ENCODE results near the gene GABRD. TPM values are rescaled to one million over a fixed set of nuclear protein-coding genes. Genes with fewer than 3 reads are reported as not detected.

The GABRD gene
- total and polyA plus RNA-seq, 9 donors = 0.35 to 2.2 (median 0.95) TPM

DNA sequence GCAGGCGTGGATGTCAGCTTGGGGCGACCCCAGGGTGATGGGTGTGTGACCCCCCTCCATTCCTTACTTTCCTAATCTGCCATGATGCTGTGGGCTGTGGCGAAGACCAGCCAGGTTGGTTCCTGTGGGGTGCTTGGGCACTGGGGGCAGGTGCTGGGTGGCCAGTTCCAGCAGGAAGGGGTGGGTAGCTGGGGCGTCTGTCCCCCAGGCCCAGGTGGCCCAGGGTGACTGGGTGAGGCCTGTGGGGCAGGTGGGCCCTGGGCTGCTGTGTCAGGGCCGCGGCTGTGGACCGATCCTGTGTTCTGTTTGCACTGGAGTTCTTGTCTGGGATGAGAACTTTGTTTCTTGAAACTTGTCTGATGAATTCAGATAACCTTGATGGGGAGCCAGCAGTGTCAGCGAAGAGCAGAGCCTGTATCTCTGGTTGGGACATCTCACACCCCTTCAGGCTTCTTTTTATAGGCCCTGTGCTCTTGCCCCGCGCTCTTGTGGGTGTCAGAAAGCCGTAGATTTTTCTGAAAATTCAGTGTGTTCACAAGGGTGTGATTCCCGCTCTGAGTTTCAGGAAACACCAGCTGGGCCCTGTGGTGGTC, 34.7 kb downstream of the GABRD start:
- Histone ChIP-seq H3K36me3 (ENCODE audit: control insufficient read depth, insufficient read depth, low read length) (no peaks in the 10 kb centered on the region), H3K4me1 (ENCODE audit: control insufficient read depth, insufficient read depth, low read length) (peaks cover 7% of the 10 kb centered on the region), H3K27me3 (ENCODE audit: control insufficient read depth, insufficient read depth, low read length) (peaks cover 43% of the 10 kb centered on the region), H3K4me3 (ENCODE audit: low read length) (no peak overlapping the region), H3K9me3 (replicated peaks; ENCODE audit: control insufficient read depth, low read depth, low read length) (no peaks in the 10 kb centered on the region), H3K27ac (ENCODE audit: low read length) (no peak overlapping the region)
- no peak for DNase-seq
- 79% methylated on average over 9 of the region's 12 CpGs for WGBS (ENCODE audit: insufficient coverage)

DNA sequence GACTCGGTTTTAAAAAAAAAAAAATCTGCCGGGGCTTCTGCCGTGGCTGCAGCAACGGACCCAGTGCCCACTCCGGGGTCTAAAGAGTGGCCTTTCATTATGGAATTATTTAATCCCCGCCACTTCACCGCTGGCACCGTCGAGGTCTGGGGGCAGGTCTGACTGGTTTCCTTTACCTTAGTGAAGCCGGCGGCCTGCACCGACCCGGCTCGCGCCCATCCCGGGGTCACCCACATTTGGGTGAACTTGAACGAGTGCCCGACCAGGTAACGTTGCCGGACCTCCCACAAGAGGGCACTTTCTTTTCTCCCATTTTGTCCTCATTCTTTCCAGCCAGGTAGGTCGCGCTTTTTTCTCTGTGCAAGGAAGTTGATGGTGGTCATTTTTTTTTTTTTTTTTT, 35.4 kb downstream of the GABRD start:
- no peaks in the 10 kb centered on the region for H3K36me3 ChIP-seq (ENCODE audit: control insufficient read depth, insufficient read depth, low read length)
- H3K4me3 ChIP-seq (ENCODE audit: low read length) = no peak overlapping the region
- H3K27ac ChIP-seq (ENCODE audit: low read length) = no peak overlapping the region
- DNase-seq = no peak
- H3K27me3 ChIP-seq (ENCODE audit: control insufficient read depth, insufficient read depth, low read length) = peaks cover 37% of the 10 kb centered on the region
- 84% methylated on average over 16 of the region's 22 CpGs for WGBS (ENCODE audit: insufficient coverage)
- no peaks in the 10 kb centered on the region for H3K9me3 ChIP-seq (replicated peaks; ENCODE audit: control insufficient read depth, low read depth, low read length)
- peaks cover 6% of the 10 kb centered on the region for H3K4me1 ChIP-seq (ENCODE audit: control insufficient read depth, insufficient read depth, low read length)

DNA sequence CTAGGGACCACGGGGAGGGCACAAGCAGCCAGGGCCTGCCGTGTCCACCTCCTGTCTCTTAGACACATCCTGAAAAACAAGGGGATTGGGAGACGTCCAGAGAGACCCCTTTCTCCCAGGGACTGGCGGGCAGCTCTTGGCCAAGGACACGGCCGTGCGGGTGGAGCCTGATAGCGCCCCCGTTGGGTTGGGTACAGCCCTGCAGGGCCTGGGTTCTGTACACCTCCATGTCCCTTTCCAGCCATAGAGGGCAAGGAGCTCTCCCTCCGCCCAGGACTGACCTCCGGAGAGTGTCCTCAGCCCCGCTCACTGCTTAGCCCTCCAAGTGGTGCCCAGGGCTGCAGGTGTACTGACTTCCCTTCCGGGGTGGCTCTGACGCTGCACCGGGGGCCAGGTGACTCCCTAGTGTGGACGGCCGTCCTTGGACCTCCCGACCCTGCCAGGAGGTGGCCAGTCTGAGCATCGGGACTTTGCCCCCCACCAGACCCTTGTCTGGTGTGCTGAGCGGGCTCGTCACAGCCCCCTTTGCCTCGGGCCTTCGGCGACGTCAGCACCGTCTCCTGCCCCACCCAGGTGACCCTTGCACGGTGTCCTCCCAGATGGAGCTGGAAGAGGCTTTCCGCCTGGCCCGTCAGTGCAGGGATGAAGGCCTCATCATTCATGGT, 36.9 kb downstream of the GABRD start:
- Histone ChIP-seq H3K9me3 (replicated peaks; ENCODE audit: control insufficient read depth, low read depth, low read length) (no peaks in the 10 kb centered on the region), H3K27ac (ENCODE audit: low read length) (no peak overlapping the region), H3K4me3 (ENCODE audit: low read length) (no peak overlapping the region), H3K4me1 (ENCODE audit: control insufficient read depth, insufficient read depth, low read length) (no peaks in the 10 kb centered on the region), H3K27me3 (ENCODE audit: control insufficient read depth, insufficient read depth, low read length) (peaks cover 28% of the 10 kb centered on the region), H3K36me3 (ENCODE audit: control insufficient read depth, insufficient read depth, low read length) (no peaks in the 10 kb centered on the region)
- no peak for DNase-seq
- 88% methylated on average over 24 of the region's 29 CpGs for WGBS (ENCODE audit: insufficient coverage)

DNA sequence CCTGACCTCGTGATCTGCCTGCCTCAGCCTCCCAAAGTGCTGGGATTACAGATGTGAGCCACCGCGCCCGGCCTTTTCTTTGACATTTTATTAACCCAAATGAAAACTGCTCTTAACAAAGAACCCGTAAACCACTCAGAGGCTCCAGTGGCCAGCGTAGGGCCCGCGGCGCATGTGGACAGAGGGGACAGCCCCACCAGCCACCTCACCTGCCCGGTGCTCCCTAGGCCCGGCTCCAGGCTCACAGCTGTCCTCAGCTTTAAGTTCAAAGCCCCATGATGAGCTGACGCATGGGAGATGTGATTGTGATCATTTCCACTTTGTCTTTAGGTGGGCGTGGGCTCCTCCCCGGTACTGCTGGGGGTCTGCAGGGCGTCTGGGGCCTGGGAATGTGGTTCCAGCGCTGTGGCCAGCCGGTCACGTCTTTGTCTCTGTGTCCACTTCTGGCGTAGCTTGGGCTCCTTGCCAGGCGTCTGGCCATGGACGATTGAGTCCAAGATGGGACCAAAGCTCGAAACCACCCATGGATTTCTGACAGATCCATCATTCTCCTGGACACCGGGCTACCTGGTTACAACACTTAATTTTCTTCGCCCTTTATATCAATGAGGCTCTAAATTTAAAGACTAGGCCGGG, 37.9 kb downstream of the GABRD start:
- Histone ChIP-seq H3K27ac (ENCODE audit: low read length) (no peak overlapping the region), H3K27me3 (ENCODE audit: control insufficient read depth, insufficient read depth, low read length) (peaks cover 18% of the 10 kb centered on the region), H3K9me3 (replicated peaks; ENCODE audit: control insufficient read depth, low read depth, low read length) (no peaks in the 10 kb centered on the region), H3K36me3 (ENCODE audit: control insufficient read depth, insufficient read depth, low read length) (no peaks in the 10 kb centered on the region), H3K4me3 (ENCODE audit: low read length) (no peak overlapping the region), H3K4me1 (ENCODE audit: control insufficient read depth, insufficient read depth, low read length) (no peaks in the 10 kb centered on the region)
- DNase-seq = no peak
- WGBS (ENCODE audit: insufficient coverage) = 88% methylated on average over 15 of the region's 25 CpGs

DNA sequence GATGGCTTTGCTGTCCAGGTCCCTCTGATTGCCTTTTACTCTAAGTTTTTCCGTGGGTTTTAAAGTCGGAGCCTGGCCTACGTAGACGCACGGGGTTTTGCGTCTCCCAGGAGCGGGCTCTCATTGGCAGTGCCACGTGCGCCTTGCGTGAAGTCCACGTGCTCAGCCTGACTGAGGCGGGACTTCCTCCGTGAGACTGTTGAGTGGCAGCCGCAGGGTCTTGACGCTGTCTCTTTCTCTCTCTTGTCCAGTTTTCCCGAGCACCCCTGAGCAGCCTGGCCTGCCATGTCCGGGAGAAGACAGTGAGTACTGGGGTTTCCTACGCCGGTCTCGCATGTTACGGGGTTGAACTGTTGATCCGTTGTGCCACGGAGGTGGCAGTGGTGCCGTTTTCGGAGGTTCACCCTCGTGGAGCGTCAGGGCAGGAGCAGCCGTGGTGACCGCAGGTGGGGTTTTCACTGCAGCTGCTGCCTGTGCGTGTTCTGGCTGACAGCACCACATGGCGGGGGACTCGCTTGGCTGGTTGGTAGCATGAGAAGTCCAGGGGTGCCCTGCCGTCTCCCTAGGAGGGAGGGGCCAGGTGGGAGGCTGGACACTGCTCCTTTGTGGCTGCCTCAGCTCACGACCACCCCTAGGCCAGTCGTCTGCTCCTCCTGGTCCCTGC, 40.3 kb downstream of the GABRD start:
- Histone ChIP-seq H3K9me3 (replicated peaks; ENCODE audit: control insufficient read depth, low read depth, low read length) (peaks cover 1% of the 10 kb centered on the region), H3K27ac (ENCODE audit: low read length) (no peak overlapping the region), H3K27me3 (ENCODE audit: control insufficient read depth, insufficient read depth, low read length) (peaks cover 6% of the 10 kb centered on the region), H3K4me1 (ENCODE audit: control insufficient read depth, insufficient read depth, low read length) (no peaks in the 10 kb centered on the region), H3K36me3 (ENCODE audit: control insufficient read depth, insufficient read depth, low read length) (no peaks in the 10 kb centered on the region), H3K4me3 (ENCODE audit: low read length) (no peak overlapping the region)
- no peak for DNase-seq
- 84% methylated on average over 30 of the region's 35 CpGs for WGBS (ENCODE audit: insufficient coverage)

DNA sequence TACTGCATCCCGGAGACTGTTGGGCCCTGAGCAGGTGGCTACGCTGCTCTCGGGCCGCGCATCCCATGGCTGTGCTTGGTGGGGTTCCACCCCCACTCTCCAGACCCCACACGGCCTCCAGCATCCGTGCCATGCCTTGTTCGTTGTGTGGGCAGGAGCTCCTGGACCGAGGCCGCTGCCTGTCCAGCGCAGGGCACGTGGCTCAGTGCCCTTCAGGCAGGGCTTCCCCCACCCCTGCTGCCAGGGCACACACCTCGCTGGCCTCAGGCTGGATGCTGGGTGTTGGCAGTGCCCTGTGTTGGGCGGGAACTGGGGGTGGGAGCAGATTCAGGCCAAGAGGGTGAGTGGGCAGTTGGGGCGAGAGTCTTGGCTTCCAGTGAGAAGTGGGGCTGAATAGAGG, 40.9 kb downstream of the GABRD start:
- WGBS (ENCODE audit: insufficient coverage) = 80% methylated on average over 14 of the region's 15 CpGs
- no peaks in the 10 kb centered on the region for H3K4me1 ChIP-seq (ENCODE audit: control insufficient read depth, insufficient read depth, low read length)
- no peak overlapping the region for H3K4me3 ChIP-seq (ENCODE audit: low read length)
- no peaks in the 10 kb centered on the region for H3K36me3 ChIP-seq (ENCODE audit: control insufficient read depth, insufficient read depth, low read length)
- H3K27me3 ChIP-seq (ENCODE audit: control insufficient read depth, insufficient read depth, low read length) = peaks cover 6% of the 10 kb centered on the region
- H3K9me3 ChIP-seq (replicated peaks; ENCODE audit: control insufficient read depth, low read depth, low read length) = peaks cover 5% of the 10 kb centered on the region
- DNase-seq = no peak
- no peak overlapping the region for H3K27ac ChIP-seq (ENCODE audit: low read length)

DNA sequence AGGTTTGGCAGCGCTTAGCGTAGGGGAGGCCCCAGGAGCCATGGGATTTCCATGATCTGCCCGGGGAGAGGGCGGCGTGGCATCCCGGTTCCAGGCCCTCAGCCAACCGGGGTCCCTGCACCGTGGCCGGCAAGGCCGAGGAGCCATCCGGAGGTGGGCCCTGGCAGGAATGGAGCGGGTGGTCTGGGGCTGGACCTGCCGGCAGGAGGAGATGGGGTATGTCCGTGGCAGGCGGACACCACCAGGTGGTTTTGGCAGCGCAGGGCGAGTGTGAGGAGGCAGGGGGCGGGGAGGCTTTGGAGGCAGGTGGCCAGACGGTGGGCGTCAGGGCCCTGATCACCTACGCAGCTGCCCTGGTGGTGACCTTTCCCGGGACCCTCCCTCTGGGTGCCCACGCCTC, 41.4 kb downstream of the GABRD start:
- Histone ChIP-seq H3K9me3 (replicated peaks; ENCODE audit: control insufficient read depth, low read depth, low read length) (peaks cover 5% of the 10 kb centered on the region), H3K27ac (ENCODE audit: low read length) (no peak overlapping the region), H3K36me3 (ENCODE audit: control insufficient read depth, insufficient read depth, low read length) (no peaks in the 10 kb centered on the region), H3K4me3 (ENCODE audit: low read length) (no peak overlapping the region), H3K4me1 (ENCODE audit: control insufficient read depth, insufficient read depth, low read length) (no peaks in the 10 kb centered on the region), H3K27me3 (ENCODE audit: control insufficient read depth, insufficient read depth, low read length) (peaks cover 4% of the 10 kb centered on the region)
- no peak for DNase-seq
- WGBS (ENCODE audit: insufficient coverage) = 86% methylated on average over 23 of the region's 23 CpGs

DNA sequence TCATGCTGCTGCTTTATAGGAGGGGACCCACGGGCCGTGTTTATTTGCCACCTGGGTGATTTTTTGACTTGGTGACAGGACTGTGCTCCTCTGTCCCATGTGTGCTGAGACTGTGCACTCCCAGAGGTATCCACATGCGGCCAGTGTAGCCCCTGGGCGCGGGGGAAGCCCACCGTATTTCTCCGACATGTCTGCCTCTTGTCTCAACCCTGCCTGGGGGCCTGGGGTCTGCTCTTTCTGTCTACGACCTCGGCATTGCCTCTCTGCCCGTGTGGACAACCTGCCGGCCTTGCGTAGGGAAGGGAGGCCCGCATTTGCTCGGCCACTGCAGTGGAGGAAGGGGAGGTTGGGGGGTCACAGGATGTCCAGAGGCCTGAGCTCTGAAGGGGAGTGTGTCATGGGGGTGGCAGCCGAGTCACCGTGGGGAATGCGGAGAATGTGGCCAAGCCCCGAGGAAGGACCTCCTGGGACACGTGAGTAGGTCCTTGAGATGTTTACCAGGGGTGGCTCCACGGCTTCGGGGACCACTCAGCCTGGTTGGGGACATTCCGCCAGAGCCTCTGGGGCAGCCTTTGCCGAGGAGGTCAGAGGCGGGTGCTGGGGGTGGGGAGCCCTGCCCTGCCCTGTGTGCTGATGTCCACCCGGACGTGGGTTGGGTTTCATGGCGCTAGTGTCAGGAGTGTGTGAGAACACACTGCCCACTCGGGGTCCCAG, 42.1 kb downstream of the GABRD start:
- WGBS (ENCODE audit: insufficient coverage) = 79% methylated on average over 28 of the region's 28 CpGs
- no peaks in the 10 kb centered on the region for H3K4me1 ChIP-seq (ENCODE audit: control insufficient read depth, insufficient read depth, low read length)
- no peak overlapping the region for H3K4me3 ChIP-seq (ENCODE audit: low read length)
- H3K36me3 ChIP-seq (ENCODE audit: control insufficient read depth, insufficient read depth, low read length) = no peaks in the 10 kb centered on the region
- no peak overlapping the region for H3K27ac ChIP-seq (ENCODE audit: low read length)
- H3K9me3 ChIP-seq (replicated peaks; ENCODE audit: control insufficient read depth, low read depth, low read length) = peaks cover 11% of the 10 kb centered on the region
- DNase-seq = no peak
- H3K27me3 ChIP-seq (ENCODE audit: control insufficient read depth, insufficient read depth, low read length) = peaks cover 2% of the 10 kb centered on the region

DNA sequence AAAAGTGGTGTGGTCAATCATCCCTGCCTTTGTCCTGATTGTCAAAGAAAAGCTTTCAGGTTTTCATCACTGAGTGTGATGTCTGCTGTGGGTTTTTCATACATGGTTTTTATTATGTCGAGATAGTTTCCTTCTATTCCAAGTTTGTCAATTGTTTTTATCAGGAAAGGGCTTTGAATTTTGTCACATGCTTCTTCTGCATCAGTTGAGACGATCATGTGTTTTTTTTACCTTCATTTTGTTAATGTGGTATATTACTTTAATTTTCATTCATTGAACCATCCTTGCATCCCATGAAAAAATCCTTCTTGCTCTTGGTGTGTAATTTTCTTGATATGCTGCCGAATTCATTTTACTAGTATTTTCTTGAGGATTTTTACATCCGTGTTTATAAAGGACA, 46.6 kb downstream of the GABRD start:
- peaks cover 7% of the 10 kb centered on the region for H3K27me3 ChIP-seq (ENCODE audit: control insufficient read depth, insufficient read depth, low read length)
- no CpG with 5 or more reads among the region's 4 CpGs for WGBS (ENCODE audit: insufficient coverage)
- H3K9me3 ChIP-seq (replicated peaks; ENCODE audit: control insufficient read depth, low read depth, low read length) = peaks cover 11% of the 10 kb centered on the region
- no peak overlapping the region for H3K4me3 ChIP-seq (ENCODE audit: low read length)
- no peak for DNase-seq
- no peaks in the 10 kb centered on the region for H3K4me1 ChIP-seq (ENCODE audit: control insufficient read depth, insufficient read depth, low read length)
- H3K36me3 ChIP-seq (ENCODE audit: control insufficient read depth, insufficient read depth, low read length) = no peaks in the 10 kb centered on the region
- no peak overlapping the region for H3K27ac ChIP-seq (ENCODE audit: low read length)

DNA sequence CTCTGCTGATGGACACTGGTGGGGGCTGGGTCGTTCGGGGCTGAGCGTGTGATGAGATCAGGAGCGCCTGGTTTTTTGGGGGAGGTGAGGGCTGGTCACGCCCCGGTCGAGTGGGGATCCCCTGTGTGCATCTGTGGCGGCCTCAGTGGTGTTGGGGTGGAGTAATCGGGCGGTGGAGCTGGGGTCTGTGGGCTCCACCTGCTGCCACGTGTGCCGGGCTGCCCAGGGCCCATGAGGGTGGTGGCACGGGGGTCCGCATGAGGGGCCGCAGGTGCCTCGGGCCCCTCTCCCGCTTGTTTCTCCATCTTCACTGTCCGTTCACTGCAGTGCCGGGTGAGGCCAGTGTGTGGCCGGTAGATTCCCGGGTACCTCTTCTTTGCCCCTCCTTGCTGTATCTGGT, 48.2 kb downstream of the GABRD start:
- Histone ChIP-seq H3K4me1 (ENCODE audit: control insufficient read depth, insufficient read depth, low read length) (peaks cover 8% of the 10 kb centered on the region), H3K4me3 (ENCODE audit: low read length) (no peak overlapping the region), H3K36me3 (ENCODE audit: control insufficient read depth, insufficient read depth, low read length) (no peaks in the 10 kb centered on the region), H3K9me3 (replicated peaks; ENCODE audit: control insufficient read depth, low read depth, low read length) (peaks cover 11% of the 10 kb centered on the region), H3K27me3 (ENCODE audit: control insufficient read depth, insufficient read depth, low read length) (peaks cover 7% of the 10 kb centered on the region), H3K27ac (ENCODE audit: low read length) (no peak overlapping the region)
- 88% methylated on average over 12 of the region's 21 CpGs for WGBS (ENCODE audit: insufficient coverage)
- no peak for DNase-seq

Data from muscle of leg (tissue), 11 donors.